HG02852 (cell line): ENCODE data around the gene ASNSD1.

Experiments used
- ATAC-seq: cut with Tn5 transposase; IDR thresholded peaks from one replicate; pipeline ENCODE4 v1.9.1; 2021; ENCODE audit warnings: mild to moderate bottlenecking, moderate library complexity; ENCODE audit not compliant: unreplicated experiment

The ASNSD1 gene

GRCh38 chr2:189661148-189661956 is at the start of gene ASNSD1:
Gene ASNSD1, plus strand, starts transcription at chr2:189661459. Its CDS starts 4,674 bp downstream, at chr2:189666133.
- ATAC-seq, result peak; percentile 90

GRCh38 chr2:189613077-189613636 is 48.1 kb upstream of the ASNSD1 start:
- ATAC-seq, result no peak

- no peak for ATAC-seq
Measured at GRCh38 chr2:189613650-189614420, 47.4 kb upstream of the ASNSD1 start.

GRCh38 chr2:189614585-189614984 is 46.7 kb upstream of the ASNSD1 start:
- ATAC-seq, result no peak

- no peak for ATAC-seq
Measured at GRCh38 chr2:189618197-189618596, 43.1 kb upstream of the ASNSD1 start.

- no peak for ATAC-seq
Measured at GRCh38 chr2:189621781-189622180, 39.5 kb upstream of the ASNSD1 start.

GRCh38 chr2:189623049-189623448 is 38.2 kb upstream of the ASNSD1 start:
- ATAC-seq, result no peak

GRCh38 chr2:189624648-189625355 is 36.5 kb upstream of the ASNSD1 start:
- no peak for ATAC-seq

- no peak for ATAC-seq
Measured at GRCh38 chr2:189625636-189626035, 35.6 kb upstream of the ASNSD1 start.

GRCh38 chr2:189627789-189628188 is 33.5 kb upstream of the ASNSD1 start:
- ATAC-seq, result no peak

- ATAC-seq, result no peak
Measured at GRCh38 chr2:189628817-189629530, 32.3 kb upstream of the ASNSD1 start.

- ATAC-seq, result no peak
Measured at GRCh38 chr2:189629531-189630453, 31.5 kb upstream of the ASNSD1 start.

GRCh38 chr2:189631849-189632248 is 29.4 kb upstream of the ASNSD1 start:
- ATAC-seq, result no peak

GRCh38 chr2:189633392-189633811 is 27.9 kb upstream of the ASNSD1 start:
- ATAC-seq, result no peak

GRCh38 chr2:189635353-189635752 is 25.9 kb upstream of the ASNSD1 start:
- ATAC-seq, result no peak

- no peak for ATAC-seq
Measured at GRCh38 chr2:189638301-189639006, 22.8 kb upstream of the ASNSD1 start.

GRCh38 chr2:189639007-189639609 is 22.2 kb upstream of the ASNSD1 start:
- no peak for ATAC-seq

- no peak for ATAC-seq
Measured at GRCh38 chr2:189641002-189641401, 20.3 kb upstream of the ASNSD1 start.
